Peyer's patch (tissue), 4 donors: ENCODE data around the gene PTPRE.

ENCODE experiments used
- POLR2A ChIP-seq, 2 donors: fragments of 450-650 bp; IDR thresholded peaks; one replicate each; pipeline ENCODE4 v1.5.1; 2017; ENCODE audit warnings: antibody characterized with exemption in 2 of 2, mild to moderate bottlenecking in 2 of 2, moderate library complexity in 2 of 2
- TF ChIP-seq, protein P1 (sequence below), 6 experiments: fragments of 450-650 bp in 4 of 6; fragments of 200-600 bp in 2 of 6; sonication (generic) in 1 of 6; IDR thresholded peaks; one replicate each; pipeline ENCODE4 v1.5.1; 2017 to 2019; ENCODE audit warnings: antibody characterized with exemption in 6 of 6, mild to moderate bottlenecking in 3 of 6, moderate library complexity in 1 of 6

DNA sequence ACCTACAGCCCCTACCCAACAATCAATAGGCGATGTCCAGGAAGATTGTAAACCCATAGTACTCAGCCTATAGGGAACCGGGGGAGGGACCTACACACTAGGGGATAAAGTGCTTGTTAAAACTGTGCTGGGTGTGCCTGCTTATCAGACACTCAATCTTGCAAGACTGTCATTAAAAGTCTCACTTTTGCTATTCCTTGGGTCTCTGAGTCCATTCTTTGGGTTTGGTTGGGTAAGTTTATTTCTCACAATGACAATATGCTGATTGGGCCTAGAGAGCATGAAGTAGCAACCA lies 45.6 kb downstream of the PTPRE start:
- no peak for TF ChIP-seq POLR2A (IDR thresholded peaks at IDR 0.05)
- TF ChIP-seq, protein P1, sequence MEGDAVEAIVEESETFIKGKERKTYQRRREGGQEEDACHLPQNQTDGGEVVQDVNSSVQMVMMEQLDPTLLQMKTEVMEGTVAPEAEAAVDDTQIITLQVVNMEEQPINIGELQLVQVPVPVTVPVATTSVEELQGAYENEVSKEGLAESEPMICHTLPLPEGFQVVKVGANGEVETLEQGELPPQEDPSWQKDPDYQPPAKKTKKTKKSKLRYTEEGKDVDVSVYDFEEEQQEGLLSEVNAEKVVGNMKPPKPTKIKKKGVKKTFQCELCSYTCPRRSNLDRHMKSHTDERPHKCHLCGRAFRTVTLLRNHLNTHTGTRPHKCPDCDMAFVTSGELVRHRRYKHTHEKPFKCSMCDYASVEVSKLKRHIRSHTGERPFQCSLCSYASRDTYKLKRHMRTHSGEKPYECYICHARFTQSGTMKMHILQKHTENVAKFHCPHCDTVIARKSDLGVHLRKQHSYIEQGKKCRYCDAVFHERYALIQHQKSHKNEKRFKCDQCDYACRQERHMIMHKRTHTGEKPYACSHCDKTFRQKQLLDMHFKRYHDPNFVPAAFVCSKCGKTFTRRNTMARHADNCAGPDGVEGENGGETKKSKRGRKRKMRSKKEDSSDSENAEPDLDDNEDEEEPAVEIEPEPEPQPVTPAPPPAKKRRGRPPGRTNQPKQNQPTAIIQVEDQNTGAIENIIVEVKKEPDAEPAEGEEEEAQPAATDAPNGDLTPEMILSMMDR (IDR thresholded peaks at IDR 0.05): no peak
